Astrocyte (in vitro differentiated cells and primary cell): ENCODE data around the gene MMAB.

ENCODE experiments used
- EZH2 ChIP-seq: IDR thresholded peaks from 2 replicates; pipeline ENCODE4 v1.6.1; 2012; ENCODE audit warnings: mild to moderate bottlenecking, low read length, inconsistent platforms; ENCODE audit not compliant: insufficient read depth
- TF ChIP-seq, protein P1 (sequence below): IDR thresholded peaks from 2 replicates; pipeline ENCODE4 v1.5.1; 2011; ENCODE audit warnings: low read depth, mild to moderate bottlenecking, inconsistent platforms, low read length, moderate library complexity; ENCODE audit not compliant: insufficient read depth

DNA sequence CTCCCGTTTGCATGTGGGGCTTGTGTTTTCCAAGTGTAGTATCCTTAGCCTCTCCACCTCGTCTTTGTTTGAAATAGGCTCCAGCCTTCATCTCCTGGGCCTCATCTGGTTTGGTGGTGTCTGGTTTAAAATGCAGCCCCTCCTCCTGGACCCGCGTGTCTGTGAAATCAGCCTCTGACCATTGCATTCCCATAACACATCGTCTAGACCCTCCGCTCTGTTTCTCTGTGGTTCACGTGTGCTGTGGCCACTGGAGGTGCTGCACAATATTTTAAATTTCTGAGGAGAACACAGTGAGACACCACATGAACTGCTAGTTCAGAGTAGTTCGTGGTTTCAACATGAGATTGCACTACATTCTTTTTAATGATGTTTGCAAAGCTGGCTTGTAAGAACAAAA, 60.3 kb downstream of the MMAB start:
- TF ChIP-seq, protein P1, sequence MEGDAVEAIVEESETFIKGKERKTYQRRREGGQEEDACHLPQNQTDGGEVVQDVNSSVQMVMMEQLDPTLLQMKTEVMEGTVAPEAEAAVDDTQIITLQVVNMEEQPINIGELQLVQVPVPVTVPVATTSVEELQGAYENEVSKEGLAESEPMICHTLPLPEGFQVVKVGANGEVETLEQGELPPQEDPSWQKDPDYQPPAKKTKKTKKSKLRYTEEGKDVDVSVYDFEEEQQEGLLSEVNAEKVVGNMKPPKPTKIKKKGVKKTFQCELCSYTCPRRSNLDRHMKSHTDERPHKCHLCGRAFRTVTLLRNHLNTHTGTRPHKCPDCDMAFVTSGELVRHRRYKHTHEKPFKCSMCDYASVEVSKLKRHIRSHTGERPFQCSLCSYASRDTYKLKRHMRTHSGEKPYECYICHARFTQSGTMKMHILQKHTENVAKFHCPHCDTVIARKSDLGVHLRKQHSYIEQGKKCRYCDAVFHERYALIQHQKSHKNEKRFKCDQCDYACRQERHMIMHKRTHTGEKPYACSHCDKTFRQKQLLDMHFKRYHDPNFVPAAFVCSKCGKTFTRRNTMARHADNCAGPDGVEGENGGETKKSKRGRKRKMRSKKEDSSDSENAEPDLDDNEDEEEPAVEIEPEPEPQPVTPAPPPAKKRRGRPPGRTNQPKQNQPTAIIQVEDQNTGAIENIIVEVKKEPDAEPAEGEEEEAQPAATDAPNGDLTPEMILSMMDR: no peak
- TF ChIP-seq EZH2: no peak
